ENCODE measurements around the gene EYS.

Gene EYS

GRCh38 chr6:65081756-65082155 is 625.3 kb downstream of the EYS start:
- H3K27me3 Mint-ChIP-seq (ENCODE audit: low read depth) = peaks cover 4% of the 10 kb centered on the region
- no peak for TF ChIP-seq CTCF (IDR thresholded peaks at IDR 0.05; ENCODE audit: unreplicated experiment in 3 of 3)
- H3K4me1 Mint-ChIP-seq = no peaks in the 10 kb centered on the region
- H3K9me3 Mint-ChIP-seq = no peaks in the 10 kb centered on the region
- no peaks in the 10 kb centered on the region for H3K36me3 Mint-ChIP-seq (ENCODE audit: low read depth)
- no peak overlapping the region for H3K4me3 Mint-ChIP-seq
- no peak overlapping the region for H3K27ac Mint-ChIP-seq

GRCh38 chr6:65075705-65076230 is 631.3 kb downstream of the EYS start:
- Mint-ChIP-seq H3K27me3 (ENCODE audit: low read depth) (peaks cover 4% of the 10 kb centered on the region), H3K4me3 (no peak overlapping the region), H3K4me1 (no peaks in the 10 kb centered on the region), H3K27ac (no peak overlapping the region), H3K36me3 (ENCODE audit: low read depth) (no peaks in the 10 kb centered on the region), H3K9me3 (no peaks in the 10 kb centered on the region)
- no peak for TF ChIP-seq CTCF (IDR thresholded peaks at IDR 0.05; ENCODE audit: unreplicated experiment in 3 of 3)

- H3K27me3 Mint-ChIP-seq (ENCODE audit: low read depth) = no peaks in the 10 kb centered on the region
- H3K4me3 Mint-ChIP-seq = no peak overlapping the region
- no peak overlapping the region for H3K27ac Mint-ChIP-seq
- no peaks in the 10 kb centered on the region for H3K9me3 Mint-ChIP-seq
- TF ChIP-seq CTCF (IDR thresholded peaks at IDR 0.05; ENCODE audit: unreplicated experiment in 3 of 3) = no peak
- no peaks in the 10 kb centered on the region for H3K4me1 Mint-ChIP-seq
- no peaks in the 10 kb centered on the region for H3K36me3 Mint-ChIP-seq (ENCODE audit: low read depth)
These were observed 634.5 kb downstream of the EYS start for GRCh38 chr6:65072500-65072899.

- H3K4me3 Mint-ChIP-seq = no peak overlapping the region
- TF ChIP-seq CTCF (IDR thresholded peaks at IDR 0.05; ENCODE audit: unreplicated experiment in 3 of 3) = no peak
- H3K36me3 Mint-ChIP-seq (ENCODE audit: low read depth) = no peaks in the 10 kb centered on the region
- H3K9me3 Mint-ChIP-seq = no peaks in the 10 kb centered on the region
- no peaks in the 10 kb centered on the region for H3K4me1 Mint-ChIP-seq
- H3K27ac Mint-ChIP-seq = no peak overlapping the region
- no peaks in the 10 kb centered on the region for H3K27me3 Mint-ChIP-seq (ENCODE audit: low read depth)
These were observed 635.5 kb downstream of the EYS start for GRCh38 chr6:65071480-65071879.

GRCh38 chr6:65064844-65065243 is 642.2 kb downstream of the EYS start:
- Mint-ChIP-seq H3K36me3 (ENCODE audit: low read depth) (no peaks in the 10 kb centered on the region), H3K27ac (no peak overlapping the region), H3K27me3 (ENCODE audit: low read depth) (no peaks in the 10 kb centered on the region), H3K9me3 (no peaks in the 10 kb centered on the region), H3K4me3 (no peak overlapping the region), H3K4me1 (no peaks in the 10 kb centered on the region)
- TF ChIP-seq CTCF (IDR thresholded peaks at IDR 0.05; ENCODE audit: unreplicated experiment in 3 of 3) = no peak

GRCh38 chr6:65059568-65059967 is 647.5 kb downstream of the EYS start:
- H3K27me3 Mint-ChIP-seq (ENCODE audit: low read depth) = no peaks in the 10 kb centered on the region
- no peaks in the 10 kb centered on the region for H3K9me3 Mint-ChIP-seq
- H3K27ac Mint-ChIP-seq = no peak overlapping the region
- no peak for TF ChIP-seq CTCF (IDR thresholded peaks at IDR 0.05; ENCODE audit: unreplicated experiment in 3 of 3)
- H3K36me3 Mint-ChIP-seq (ENCODE audit: low read depth) = no peaks in the 10 kb centered on the region
- no peak overlapping the region for H3K4me3 Mint-ChIP-seq
- H3K4me1 Mint-ChIP-seq = no peaks in the 10 kb centered on the region

Measured in nephron (organoid).